Right lobe of liver (tissue), 6 donors: Measurements from ENCODE around the gene CHN1. TPM values are rescaled to one million over a fixed set of nuclear protein-coding genes. Genes with fewer than 3 reads are reported as not detected.

Experiments
- ATAC-seq, 4 donors: fragments of 200-7000 bp; cut with Tn5 transposase; one replicate each; pipeline ENCODE4 v1.9.1; 2020; ENCODE audit warnings: mild to moderate bottlenecking in 4 of 4, moderate library complexity in 4 of 4
- DNase-seq, 3 donors: peaks; one replicate each; pipeline ENCODE4 v3.0.0-alpha.2; 2020
- H3K27ac ChIP-seq, 3 donors: fragments of 200-600 bp; one replicate each; pipeline ENCODE4 v1.8.0; 2022
- H3K27me3 ChIP-seq, 2 donors: fragments of 200-600 bp; one replicate each; pipeline ENCODE4 v1.8.0; 2022
- H3K36me3 ChIP-seq, 4 donors: fragments of 200-600 bp; sonication (generic) in 1 of 4; one replicate each; pipeline versions ENCODE4 v1.5.1 to v1.8.0; 2017 to 2022; ENCODE audit warnings: control low read depth in 1 of 4
- H3K4me1 ChIP-seq, 4 donors: fragments of 200-600 bp; sonication (generic) in 1 of 4; one replicate each; pipeline versions ENCODE4 v1.5.1 to v1.8.0; 2017 to 2022; ENCODE audit warnings: control low read depth in 1 of 4
- H3K4me3 ChIP-seq, 3 donors: fragments of 200-600 bp; one replicate each; pipeline ENCODE4 v1.8.0; 2022
- H3K9me3 ChIP-seq, 4 donors: fragments of 200-600 bp; sonication (generic) in 1 of 4; one replicate each; pipeline versions ENCODE4 v1.5.1 to v1.8.0; 2017 to 2022; ENCODE audit warnings: control low read depth in 1 of 4
- CTCF ChIP-seq, 4 donors: fragments of 200-600 bp in 3 of 4; fragments of 450-650 bp in 1 of 4; IDR thresholded peaks; one replicate each; pipeline versions ENCODE4 v1.5.1 to v1.8.0; 2016 to 2022; ENCODE audit warnings: antibody characterized with exemption in 4 of 4, mild to moderate bottlenecking in 2 of 4
- POLR2A ChIP-seq: fragments of 450-650 bp; IDR thresholded peaks from one replicate; pipeline ENCODE4 v1.6.1; 2017; ENCODE audit warnings: antibody characterized with exemption, mild to moderate bottlenecking
- WGBS: methylation state at CpG from one replicate; pipeline ENCODE4 v1.1.6; 2018; ENCODE audit warnings: low coverage, low lambda C conversion rate; ENCODE audit not compliant: insufficient coverage; ENCODE audit errors: missing lambda C conversion rate; 5-methylcytosine and 5-hydroxymethylcytosine counted together
- intact Hi-C, 2 donors: fragments of 100-400 bp; cut with DNase I; formaldehyde crosslinking; loops; one replicate each; pipeline versions ENCODE4 v1.11.2 to v1.14.1; 2022
- total RNA-seq, 6 experiments: library from RNA; depleted of rRNA in 2 of 6; stranded (reverse); fragments of >200 nt in 2 of 6; fragmentation: NEBNext Ultra II Directional in 3 of 6; extraction: Animal tissue kit (Norgen Biotek cat#: 25700) in 3 of 6; gene quantifications; one replicate each; pipeline versions ENCODE4 v1.1.0 to v1.2.4, GENCODE V29; 2016 to 2023
- donor health status: DM: no; HTN: yes; CAD: no.
- donor health status: DM: no; HTN: no; CAD: no.
- donor health status: DM: no; HTN: no; CAD: no.
- donor health status: DM: no; HTN: yes; CAD: no.
- donor health status: DM: no; HTN: yes; CAD: no.

CHN1 gene
- total RNA-seq, 6 experiments from 2014 or later, result 1.0 to 2.8 (median 1.4) TPM

GRCh38 chr2:174963437-174964400, 41.5 kb downstream of the CHN1 start:
- H3K27me3 ChIP-seq, result no peaks in the 10 kb centered on the region
- no peak for ATAC-seq

GRCh38 chr2:174959787-174960186, 45.4 kb downstream of the CHN1 start:
- ATAC-seq (no peak), DNase-seq (no peak)
- 55% methylated on average over 2 of the region's 2 CpGs for WGBS
- intact Hi-C loops, result no loop called here
- no peak for TF ChIP-seq CTCF (IDR thresholded peaks at IDR 0.05)
- Histone ChIP-seq H3K4me3 (no peak overlapping the region), H3K4me1 (no peaks in the 10 kb centered on the region), H3K36me3 (no peaks in the 10 kb centered on the region), H3K27me3 (no peaks in the 10 kb centered on the region), H3K27ac (no peak overlapping the region), H3K9me3 (no peaks in the 10 kb centered on the region)

More at GRCh38 chr2:174963437-174964400, 41.5 kb downstream of the CHN1 start:
- 78% methylated on average over 7 of the region's 7 CpGs for WGBS
- no peak overlapping the region for H3K4me3 ChIP-seq
- H3K9me3 ChIP-seq, result no peaks in the 10 kb centered on the region
- H3K36me3 ChIP-seq, result no peaks in the 10 kb centered on the region
- DNase-seq, result no peak
- TF ChIP-seq CTCF (IDR thresholded peaks at IDR 0.05), result no peak
- no peak for TF ChIP-seq POLR2A
- peaks cover 0 to 22% (median 8%) of the 10 kb centered on the region in 4 donors for H3K4me1 ChIP-seq
- no peak overlapping the region for H3K27ac ChIP-seq
- intact Hi-C loops, result no loop called here

- no peak for TF ChIP-seq CTCF (IDR thresholded peaks at IDR 0.05)
- TF ChIP-seq POLR2A, result no peak
- Histone ChIP-seq H3K27ac (no peak overlapping the region), H3K4me3 (no peak overlapping the region), H3K4me1 (no peaks in the 10 kb centered on the region), H3K36me3 (no peaks in the 10 kb centered on the region), H3K9me3 (no peaks in the 10 kb centered on the region), H3K27me3 (no peaks in the 10 kb centered on the region)
- WGBS, result 85% methylated on average over 5 of the region's 5 CpGs
- DNase-seq (no peak), ATAC-seq (no peak)
- intact Hi-C loops, result no loop called here
Measured at GRCh38 chr2:174957050-174957449, 48.1 kb downstream of the CHN1 start.

- no peak for ATAC-seq
- intact Hi-C loops, result no loop called here
- WGBS, result 59% methylated on average over 3 of the region's 6 CpGs
- no peak for DNase-seq
- TF ChIP-seq CTCF (IDR thresholded peaks at IDR 0.05), result no peak
- no peak for TF ChIP-seq POLR2A
- no peak overlapping the region for H3K4me3 ChIP-seq
- H3K9me3 ChIP-seq, result no peaks in the 10 kb centered on the region
- no peaks in the 10 kb centered on the region for H3K36me3 ChIP-seq
- H3K4me1 ChIP-seq, result no peaks in the 10 kb centered on the region
- H3K27ac ChIP-seq, result no peak overlapping the region
- H3K27me3 ChIP-seq, result no peaks in the 10 kb centered on the region
Measured at GRCh38 chr2:174952607-174953006, 52.6 kb downstream of the CHN1 start.
